ENCODE results near the gene KLF9. TPM values are rescaled to one million over a fixed set of nuclear protein-coding genes. Genes with fewer than 3 reads are reported as not detected.

Gene KLF9
- total and polyA plus RNA-seq, 9 of the 15 experiments (the other 6 are each of a cell fraction or from before 2014, with no cell fraction given) = 3.3 to 11.9 (median 6.9) TPM

DNA sequence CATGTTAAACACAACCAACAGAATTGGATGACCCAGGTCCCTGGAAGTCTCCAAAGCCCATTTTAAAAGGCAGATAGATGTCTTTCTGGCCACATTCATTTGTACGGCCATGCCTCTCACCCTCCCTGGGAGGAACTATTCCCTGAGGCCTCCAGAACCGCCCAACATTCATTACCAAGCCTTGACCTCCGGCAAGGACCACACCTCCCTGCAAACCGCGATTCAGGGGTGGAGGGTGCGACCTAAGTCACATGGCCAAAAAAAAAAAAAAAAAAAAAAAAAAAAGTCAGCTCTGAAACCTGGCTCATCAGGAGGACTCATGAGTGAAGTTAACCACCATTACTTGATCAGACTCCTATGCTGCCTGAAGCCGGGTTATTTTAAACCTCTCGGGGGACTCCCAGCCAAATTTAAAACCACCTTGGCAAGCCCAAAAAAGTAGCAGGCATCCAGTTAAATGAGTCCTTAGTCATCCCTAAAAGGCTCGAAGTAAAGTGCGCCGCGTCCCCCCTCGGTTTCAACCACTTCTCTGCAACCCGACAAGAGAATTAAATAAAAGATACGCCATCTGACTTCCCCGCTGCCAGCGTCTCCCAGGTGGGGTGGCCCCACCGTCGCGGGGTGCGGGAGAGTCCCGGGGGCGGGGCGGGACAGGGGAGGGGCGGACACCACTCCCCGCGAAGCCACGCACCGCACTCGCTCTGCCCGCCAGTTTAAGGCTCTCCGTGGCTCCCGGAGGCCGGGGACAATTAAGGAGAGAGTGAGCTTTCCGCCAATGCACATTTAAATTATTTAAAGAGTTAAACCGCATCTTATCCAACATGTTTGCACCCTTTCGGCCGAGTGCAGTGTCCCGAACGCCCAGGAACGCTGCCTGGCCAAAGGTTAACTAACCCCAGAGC is 2.3 kb downstream of the KLF9 start (continued):
- TF ChIP-seq ZNF740 (CRISPR knock-in tag; IDR thresholded peaks at IDR 0.05) (no peak), ZNF740 (tag; IDR thresholded peaks at IDR 0.05) (no peak), MCM2 (IDR thresholded peaks at IDR 0.05; ENCODE audit: low read depth) (no peak), ARID1B (IDR thresholded peaks at IDR 0.05) (no peak), ZNF212 (CRISPR knock-in tag; IDR thresholded peaks at IDR 0.05) (no peak), RB1 (IDR thresholded peaks at IDR 0.05; ENCODE audit: low read depth) (no peak), NCOA4 (IDR thresholded peaks at IDR 0.05; ENCODE audit: partially characterized antibody) (no peak), CLOCK (CRISPR knock-in tag; IDR thresholded peaks at IDR 0.05; ENCODE audit: borderline replicate concordance) (no peak)
- TF ChIP-seq, protein P1, sequence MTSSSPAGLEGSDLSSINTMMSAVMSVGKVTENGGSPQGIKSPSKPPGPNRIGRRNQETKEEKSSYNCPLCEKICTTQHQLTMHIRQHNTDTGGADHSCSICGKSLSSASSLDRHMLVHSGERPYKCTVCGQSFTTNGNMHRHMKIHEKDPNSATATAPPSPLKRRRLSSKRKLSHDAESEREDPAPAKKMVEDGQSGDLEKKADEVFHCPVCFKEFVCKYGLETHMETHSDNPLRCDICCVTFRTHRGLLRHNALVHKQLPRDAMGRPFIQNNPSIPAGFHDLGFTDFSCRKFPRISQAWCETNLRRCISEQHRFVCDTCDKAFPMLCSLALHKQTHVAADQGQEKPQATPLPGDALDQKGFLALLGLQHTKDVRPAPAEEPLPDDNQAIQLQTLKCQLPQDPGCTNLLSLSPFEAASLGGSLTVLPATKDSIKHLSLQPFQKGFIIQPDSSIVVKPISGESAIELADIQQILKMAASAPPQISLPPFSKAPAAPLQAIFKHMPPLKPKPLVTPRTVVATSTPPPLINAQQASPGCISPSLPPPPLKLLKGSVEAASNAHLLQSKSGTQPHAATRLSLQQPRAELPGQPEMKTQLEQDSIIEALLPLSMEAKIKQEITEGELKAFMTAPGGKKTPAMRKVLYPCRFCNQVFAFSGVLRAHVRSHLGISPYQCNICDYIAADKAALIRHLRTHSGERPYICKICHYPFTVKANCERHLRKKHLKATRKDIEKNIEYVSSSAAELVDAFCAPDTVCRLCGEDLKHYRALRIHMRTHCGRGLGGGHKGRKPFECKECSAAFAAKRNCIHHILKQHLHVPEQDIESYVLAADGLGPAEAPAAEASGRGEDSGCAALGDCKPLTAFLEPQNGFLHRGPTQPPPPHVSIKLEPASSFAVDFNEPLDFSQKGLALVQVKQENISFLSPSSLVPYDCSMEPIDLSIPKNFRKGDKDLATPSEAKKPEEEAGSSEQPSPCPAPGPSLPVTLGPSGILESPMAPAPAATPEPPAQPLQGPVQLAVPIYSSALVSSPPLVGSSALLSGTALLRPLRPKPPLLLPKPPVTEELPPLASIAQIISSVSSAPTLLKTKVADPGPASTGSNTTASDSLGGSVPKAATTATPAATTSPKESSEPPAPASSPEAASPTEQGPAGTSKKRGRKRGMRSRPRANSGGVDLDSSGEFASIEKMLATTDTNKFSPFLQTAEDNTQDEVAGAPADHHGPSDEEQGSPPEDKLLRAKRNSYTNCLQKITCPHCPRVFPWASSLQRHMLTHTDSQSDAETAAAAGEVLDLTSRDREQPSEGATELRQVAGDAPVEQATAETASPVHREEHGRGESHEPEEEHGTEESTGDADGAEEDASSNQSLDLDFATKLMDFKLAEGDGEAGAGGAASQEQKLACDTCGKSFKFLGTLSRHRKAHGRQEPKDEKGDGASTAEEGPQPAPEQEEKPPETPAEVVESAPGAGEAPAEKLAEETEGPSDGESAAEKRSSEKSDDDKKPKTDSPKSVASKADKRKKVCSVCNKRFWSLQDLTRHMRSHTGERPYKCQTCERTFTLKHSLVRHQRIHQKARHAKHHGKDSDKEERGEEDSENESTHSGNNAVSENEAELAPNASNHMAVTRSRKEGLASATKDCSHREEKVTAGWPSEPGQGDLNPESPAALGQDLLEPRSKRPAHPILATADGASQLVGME (CRISPR knock-in tag; IDR thresholded peaks at IDR 0.05) = no peak
